B cell (primary cell): ENCODE measurements around the gene LSM14B. TPM values are rescaled to one million over a fixed set of nuclear protein-coding genes. Genes with fewer than 3 reads are reported as not detected.

ENCODE experiments used
- ATAC-seq: fragments of 200-7000 bp; cut with Tn5 transposase; one replicate; pipeline ENCODE4 v1.10.0; 2021; ENCODE audit warnings: low read depth, mild to moderate bottlenecking, moderate number of reproducible peaks, moderate library complexity
- CTCF ChIA-PET: fragments of 350-600 bp; sonication (Branson Sonifier 250); formaldehyde crosslinking; loops from one replicate; lab custom pipeline; 2021; ENCODE audit warnings: antibody characterized with exemption, inconsistent platforms; lab: Charles Lee
- POLR2A ChIA-PET: fragments of 350-600 bp; sonication (Branson Sonifier 250); formaldehyde crosslinking; loops from one replicate; lab custom pipeline; 2021; ENCODE audit warnings: antibody characterized with exemption; lab: Charles Lee
- DNase-seq: peaks from one replicate; pipeline ENCODE4 v3.0.0; 2013
- H2AFZ ChIP-seq: 2 replicates; pipeline ENCODE4 v1.6.1; 2012; ENCODE audit warnings: mild to moderate bottlenecking, low read depth, low read length; ENCODE audit not compliant: insufficient read depth, poor library complexity, severe bottlenecking
- H3K27ac ChIP-seq, 2 donors: 1 replicate in 1 of 2; 2 replicates in 1 of 2; pipeline ENCODE4 v1.5.1; 2012 to 2013; ENCODE audit warnings: low read length in 2 of 2, mild to moderate bottlenecking in 2 of 2, moderate library complexity in 1 of 2
- H3K27me3 ChIP-seq, 4 experiments: fragments of 200-600 bp in 1 of 4; sonication (generic) in 1 of 4; replicated peaks in 1 of 4; 1 replicate in 2 of 4; 2 replicates in 2 of 4; pipeline versions ENCODE4 v1.6.1 to v1.7.0; 2013 to 2016; ENCODE audit warnings: low read length in 3 of 4, mild to moderate bottlenecking in 2 of 4, mixed read lengths in 1 of 4, moderate library complexity in 1 of 4; ENCODE audit not compliant: insufficient read depth in 4 of 4, control insufficient read depth in 3 of 4; ENCODE audit errors: control extremely low read depth in 1 of 4
- H3K36me3 ChIP-seq, 2 experiments: replicated peaks in 1 of 2; 1 replicate in 1 of 2; 2 replicates in 1 of 2; pipeline versions ENCODE4 v1.6.1 to v1.7.1; 2013; ENCODE audit warnings: low read length in 1 of 2; ENCODE audit not compliant: insufficient read depth in 2 of 2, control insufficient read depth in 1 of 2; ENCODE audit errors: control extremely low read depth in 1 of 2, extremely low read depth in 1 of 2
- H3K4me1 ChIP-seq, 2 donors: fragments of 200-600 bp in 1 of 2; sonication (generic) in 1 of 2; 1 replicate in 1 of 2; 2 replicates in 1 of 2; pipeline versions ENCODE4 v1.5.1 to v1.6.1; 2013 to 2017; ENCODE audit warnings: low read length in 2 of 2; ENCODE audit not compliant: control insufficient read depth in 2 of 2, insufficient read depth in 2 of 2
- H3K4me2 ChIP-seq: replicated peaks from 2 replicates; pipeline ENCODE3; 2012; ENCODE audit warnings: mild to moderate bottlenecking, low read depth, low read length; ENCODE audit not compliant: poor library complexity, severe bottlenecking
- H3K4me3 ChIP-seq, 5 experiments: fragments of 200-600 bp in 1 of 5; sonication (generic) in 1 of 5; 1 replicate in 3 of 5; 2 replicates in 2 of 5; pipeline versions ENCODE4 v1.5.1 to v1.7.0; 2011 to 2016; ENCODE audit warnings: low read length in 4 of 5, mild to moderate bottlenecking in 4 of 5, low read depth in 2 of 5, control low read depth in 1 of 5, moderate library complexity in 1 of 5; ENCODE audit not compliant: insufficient read depth in 1 of 5; ENCODE audit errors: control extremely low read depth in 1 of 5, extremely low read depth in 1 of 5
- H3K79me2 ChIP-seq: fragments of 200-600 bp; sonication (generic); one replicate; pipeline ENCODE4 v1.6.0; 2016; ENCODE audit warnings: low read length; ENCODE audit not compliant: control insufficient read depth, insufficient read depth
- H3K9ac ChIP-seq: fragments of 200-600 bp; sonication (generic); 2 replicates; pipeline ENCODE4 v1.6.1; 2017; ENCODE audit warnings: mild to moderate bottlenecking, low read length, moderate library complexity
- H3K9me3 ChIP-seq, 3 donors: one replicate each; pipeline versions ENCODE4 v1.6.1 to v1.7.1; 2013; ENCODE audit warnings: low read length in 2 of 3; ENCODE audit not compliant: control insufficient read depth in 2 of 3, insufficient read depth in 1 of 3; ENCODE audit errors: control extremely low read depth in 1 of 3
- H4K20me1 ChIP-seq: 2 replicates; pipeline ENCODE4 v1.6.0; 2012; ENCODE audit warnings: mild to moderate bottlenecking, low read length; ENCODE audit not compliant: insufficient read depth, control insufficient read depth, poor library complexity, severe bottlenecking
- H3K27ac Mint-ChIP-seq: one replicate; pipeline ENCODE4 v1.8.0; 2021; ENCODE audit warnings: mixed read lengths
- H3K27me3 Mint-ChIP-seq: one replicate; pipeline ENCODE4 v1.8.0; 2021; ENCODE audit warnings: mixed read lengths
- H3K4me1 Mint-ChIP-seq: one replicate; pipeline ENCODE4 v1.8.0; 2021; ENCODE audit warnings: mixed read lengths
- H3K4me3 Mint-ChIP-seq: one replicate; pipeline ENCODE4 v1.8.0; 2021; ENCODE audit warnings: mixed read lengths
- H3K9me3 Mint-ChIP-seq: one replicate; pipeline ENCODE4 v1.8.0; 2022; ENCODE audit warnings: mixed read lengths; ENCODE audit not compliant: insufficient read depth
- CTCF ChIP-seq: fragments of 200-600 bp; IDR thresholded peaks from one replicate; pipeline ENCODE4 v1.8.0; 2022; ENCODE audit warnings: antibody characterized with exemption, mild to moderate bottlenecking
- EZH2 ChIP-seq: IDR thresholded peaks from 2 replicates; pipeline ENCODE4 v1.6.1; 2012; ENCODE audit warnings: borderline replicate concordance, low read depth, mild to moderate bottlenecking, moderate library complexity, low read length; ENCODE audit not compliant: insufficient read depth, poor library complexity, severe bottlenecking
- WGBS: methylation state at CpG from one replicate; pipeline ENCODE4 v1.1.5; 2013; ENCODE audit warnings: missing lambda C conversion rate; ENCODE audit not compliant: insufficient coverage; 5-methylcytosine and 5-hydroxymethylcytosine counted together
- intact Hi-C: fragments of 100-400 bp; cut with micrococcal nuclease; formaldehyde crosslinking; loops from one replicate; pipeline ENCODE4 v1.10.0; 2022
- polyA plus RNA-seq: library from polyadenylated mRNA; depleted of rRNA; stranded (reverse); fragments of >200 nt; gene quantifications from 2 replicates; pipeline ENCODE4 v1.2.3, GENCODE V29; 2012
- total RNA-seq, 2 donors: library from RNA; stranded (reverse); fragments of 120-200 nt in 1 of 2; gene quantifications; 1 replicate in 1 of 2; 2 replicates in 1 of 2; pipeline versions ENCODE4 v1.2.3 to v1.2.4, GENCODE V29; 2013 to 2022

LSM14B gene
- total and polyA plus RNA-seq, 2 donors (not counting 1 experiment from before 2014, with no cell fraction given), result 26.8 to 52.8 TPM

DNA sequence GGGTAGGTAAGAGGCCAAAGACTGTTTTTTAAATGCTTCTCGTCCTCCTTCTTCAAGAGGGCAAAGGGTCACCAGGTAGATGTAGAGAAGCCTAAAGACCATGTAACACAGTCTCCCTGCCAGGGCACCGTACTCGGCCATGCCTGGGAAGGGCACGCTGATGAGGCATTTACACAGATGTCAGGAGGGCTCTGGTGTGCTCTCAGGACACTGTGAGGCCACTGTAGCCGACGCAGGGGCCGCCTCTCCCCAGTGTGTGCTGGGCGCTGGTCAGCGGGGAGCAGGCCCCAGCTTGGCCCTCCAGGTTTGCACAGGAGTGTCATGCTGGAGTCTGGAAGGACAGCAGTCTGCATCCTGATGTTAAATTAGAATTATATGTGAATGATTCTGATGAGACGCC is 53.4 kb downstream of the LSM14B start:
- 96% methylated on average over 6 of the region's 10 CpGs for WGBS
- no peak overlapping the region for H3K4me2 ChIP-seq
- H3K27ac Mint-ChIP-seq, result no peak overlapping the region

GRCh38 chr20:62176866-62177265 is 54.6 kb downstream of the LSM14B start:
- H3K9ac ChIP-seq, result no peak overlapping the region
- H3K27ac Mint-ChIP-seq, result no peak overlapping the region
- ChIA-PET CTCF (no interaction called here), POLR2A (no interaction called here)
- H3K4me3 Mint-ChIP-seq, result no peak overlapping the region
- WGBS, result 96% methylated on average over 15 of the region's 15 CpGs
- ATAC-seq (no peak), DNase-seq (no peak)
- no peaks in the 10 kb centered on the region for H3K79me2 ChIP-seq
- H3K9me3 ChIP-seq, result no peaks in the 10 kb centered on the region
- no peak overlapping the region for H3K27ac ChIP-seq
- peaks cover 4% of the 10 kb centered on the region for H3K4me1 Mint-ChIP-seq
- H3K36me3 ChIP-seq, result no peaks in the 10 kb centered on the region
- no peak overlapping the region for H3K4me3 ChIP-seq
- H3K4me1 ChIP-seq, result peaks cover under 1 to 1% of the 10 kb centered on the region in 2 donors
- no peak overlapping the region for H2AFZ ChIP-seq
- no peak for TF ChIP-seq CTCF
- no peak for TF ChIP-seq EZH2
- no peaks in the 10 kb centered on the region for H3K27me3 Mint-ChIP-seq
- no peak overlapping the region for H3K4me2 ChIP-seq
- H4K20me1 ChIP-seq, result no peaks in the 10 kb centered on the region
- H3K9me3 Mint-ChIP-seq, result no peaks in the 10 kb centered on the region
- intact Hi-C loops, result no loop called here
- no peaks in the 10 kb centered on the region for H3K27me3 ChIP-seq

More for the DNA sequence above, 53.4 kb downstream of the LSM14B start:
- H2AFZ ChIP-seq, result no peak overlapping the region
- H3K27me3 ChIP-seq, result no peaks in the 10 kb centered on the region
- Mint-ChIP-seq H3K4me3 (no peak overlapping the region), H3K4me1 (no peaks in the 10 kb centered on the region), H3K9me3 (no peaks in the 10 kb centered on the region), H3K27me3 (no peaks in the 10 kb centered on the region)
- ATAC-seq (no peak), DNase-seq (no peak)
- ChIA-PET CTCF (no interaction called here), POLR2A (no interaction called here)
- intact Hi-C loops, result no loop called here
- H3K9ac ChIP-seq, result no peak overlapping the region
- no peaks in the 10 kb centered on the region for H3K36me3 ChIP-seq
- no peaks in the 10 kb centered on the region for H3K79me2 ChIP-seq
- H3K4me3 ChIP-seq, result no peak overlapping the region
- no peaks in the 10 kb centered on the region for H3K4me1 ChIP-seq
- no peak overlapping the region for H3K27ac ChIP-seq
- no peak for TF ChIP-seq EZH2
- TF ChIP-seq CTCF, result no peak
- H3K9me3 ChIP-seq, result no peaks in the 10 kb centered on the region
- H4K20me1 ChIP-seq, result no peaks in the 10 kb centered on the region
